SK-N-MC (cell line): Measurements from ENCODE around the gene BLID.

Experiments used
- EZH2 ChIP-seq: fragments of 200-600 bp; sonication (generic); IDR thresholded peaks from one replicate; pipeline ENCODE4 v1.6.1; 2017; ENCODE audit warnings: antibody characterized with exemption
- FOXP2 ChIP-seq: optimal IDR thresholded peaks from 2 replicates; pipeline ENCODE3; 2011; ENCODE audit warnings: mild to moderate bottlenecking, moderate library complexity; ENCODE audit not compliant: insufficient read depth; ENCODE audit errors: extremely low read length, control extremely low read depth
- POLR2AphosphoS5 ChIP-seq: IDR thresholded peaks from 2 replicates; pipeline ENCODE4 v1.6.1; 2012; ENCODE audit warnings: mild to moderate bottlenecking, low read depth, low read length, borderline replicate concordance

DNA sequence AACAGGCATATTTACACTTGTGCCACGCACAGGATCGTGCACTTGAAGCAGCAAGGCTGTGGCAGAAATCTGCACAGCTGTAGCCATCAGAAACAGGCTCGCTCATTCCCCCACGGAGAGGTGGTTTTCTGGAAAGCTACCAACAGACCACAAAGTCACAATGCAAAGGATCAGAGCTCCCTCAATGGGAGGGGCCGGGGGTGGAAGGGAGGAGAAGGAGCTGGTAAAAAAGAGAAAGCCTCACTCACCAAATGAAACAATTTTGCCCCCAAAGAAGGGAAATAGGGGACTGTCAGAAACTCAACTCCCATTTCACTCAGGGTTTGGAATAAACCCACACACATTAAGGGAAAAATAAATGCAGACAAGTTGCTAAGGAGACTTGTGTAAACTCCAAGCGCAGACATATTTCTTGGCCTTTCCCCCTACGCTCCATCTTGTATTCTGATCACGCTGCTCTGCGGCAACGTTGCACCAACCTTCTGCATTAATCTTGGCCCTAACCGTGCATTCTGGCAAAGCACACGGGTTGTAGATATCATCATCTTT lies 43.2 kb upstream of the BLID start:
- TF ChIP-seq POLR2AphosphoS5, result no peak
- TF ChIP-seq EZH2, result no peak
- TF ChIP-seq FOXP2, result no peak
